SW 1271 (cell line): ENCODE results near the gene GABRR3.

ENCODE experiments used
- DNase-seq, 2 experiments: peaks; one replicate each; lab custom pipeline; 2025; lab: John Stamatoyannopoulos, UW

GABRR3 gene

GRCh38 chr3:97988784-97989568, 46.1 kb downstream of the GABRR3 start:
- no peak for DNase-seq

GRCh38 chr3:97987306-97987705, 47.8 kb downstream of the GABRR3 start:
- DNase-seq: no peak

GRCh38 chr3:97983933-97984491, 51.1 kb downstream of the GABRR3 start:
- no peak for DNase-seq

GRCh38 chr3:97981886-97982285, 53.2 kb downstream of the GABRR3 start:
- no peak for DNase-seq

- no peak for DNase-seq
These were observed 55.5 kb downstream of the GABRR3 start for GRCh38 chr3:97979610-97980009.

GRCh38 chr3:97975466-97975865, 59.6 kb downstream of the GABRR3 start:
- no peak for DNase-seq

- DNase-seq: no peak
These were observed 60.1 kb downstream of the GABRR3 start for GRCh38 chr3:97974996-97975395.

- no peak for DNase-seq
These were observed 62.1 kb downstream of the GABRR3 start for GRCh38 chr3:97972976-97973375.

- peak; percentile 35 to 50 for DNase-seq
These were observed 63.2 kb downstream of the GABRR3 start, which contains the start of gene RIOX2 for GRCh38 chr3:97971679-97972567. Gene RIOX2 (minus strand): TSS chr3:97972431. CDS start chr3:97967593, 4,838 bp downstream.

- DNase-seq: no peak
These were observed 64.0 kb downstream of the GABRR3 start for GRCh38 chr3:97970956-97971620.

- DNase-seq: no peak
These were observed 65.0 kb downstream of the GABRR3 start for GRCh38 chr3:97970156-97970555.

GRCh38 chr3:97969541-97969940, 65.6 kb downstream of the GABRR3 start:
- DNase-seq: no peak

- no peak for DNase-seq
These were observed 66.7 kb downstream of the GABRR3 start for GRCh38 chr3:97968376-97968775.

- DNase-seq: no peak
These were observed 67.1 kb downstream of the GABRR3 start for GRCh38 chr3:97967966-97968365.

- DNase-seq: no peak
These were observed 73.9 kb downstream of the GABRR3 start for GRCh38 chr3:97960993-97961766.

- DNase-seq: no peak
These were observed 74.6 kb downstream of the GABRR3 start for GRCh38 chr3:97960551-97960950.

- no peak for DNase-seq
These were observed 75.2 kb downstream of the GABRR3 start for GRCh38 chr3:97959872-97960271.

GRCh38 chr3:97958796-97959195, 76.3 kb downstream of the GABRR3 start:
- no peak for DNase-seq

GRCh38 chr3:97958396-97958795, 76.7 kb downstream of the GABRR3 start:
- no peak for DNase-seq

GRCh38 chr3:97957617-97958311, 77.4 kb downstream of the GABRR3 start:
- no peak for DNase-seq

GRCh38 chr3:97956051-97956450, 79.1 kb downstream of the GABRR3 start:
- no peak for DNase-seq
